ENCODE results near the gene WASF2.

The WASF2 gene

GRCh38 chr1:27381969-27382762 lies 107.8 kb downstream of the WASF2 start:
- TF ChIP-seq, protein P1, sequence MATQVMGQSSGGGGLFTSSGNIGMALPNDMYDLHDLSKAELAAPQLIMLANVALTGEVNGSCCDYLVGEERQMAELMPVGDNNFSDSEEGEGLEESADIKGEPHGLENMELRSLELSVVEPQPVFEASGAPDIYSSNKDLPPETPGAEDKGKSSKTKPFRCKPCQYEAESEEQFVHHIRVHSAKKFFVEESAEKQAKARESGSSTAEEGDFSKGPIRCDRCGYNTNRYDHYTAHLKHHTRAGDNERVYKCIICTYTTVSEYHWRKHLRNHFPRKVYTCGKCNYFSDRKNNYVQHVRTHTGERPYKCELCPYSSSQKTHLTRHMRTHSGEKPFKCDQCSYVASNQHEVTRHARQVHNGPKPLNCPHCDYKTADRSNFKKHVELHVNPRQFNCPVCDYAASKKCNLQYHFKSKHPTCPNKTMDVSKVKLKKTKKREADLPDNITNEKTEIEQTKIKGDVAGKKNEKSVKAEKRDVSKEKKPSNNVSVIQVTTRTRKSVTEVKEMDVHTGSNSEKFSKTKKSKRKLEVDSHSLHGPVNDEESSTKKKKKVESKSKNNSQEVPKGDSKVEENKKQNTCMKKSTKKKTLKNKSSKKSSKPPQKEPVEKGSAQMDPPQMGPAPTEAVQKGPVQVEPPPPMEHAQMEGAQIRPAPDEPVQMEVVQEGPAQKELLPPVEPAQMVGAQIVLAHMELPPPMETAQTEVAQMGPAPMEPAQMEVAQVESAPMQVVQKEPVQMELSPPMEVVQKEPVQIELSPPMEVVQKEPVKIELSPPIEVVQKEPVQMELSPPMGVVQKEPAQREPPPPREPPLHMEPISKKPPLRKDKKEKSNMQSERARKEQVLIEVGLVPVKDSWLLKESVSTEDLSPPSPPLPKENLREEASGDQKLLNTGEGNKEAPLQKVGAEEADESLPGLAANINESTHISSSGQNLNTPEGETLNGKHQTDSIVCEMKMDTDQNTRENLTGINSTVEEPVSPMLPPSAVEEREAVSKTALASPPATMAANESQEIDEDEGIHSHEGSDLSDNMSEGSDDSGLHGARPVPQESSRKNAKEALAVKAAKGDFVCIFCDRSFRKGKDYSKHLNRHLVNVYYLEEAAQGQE (IDR thresholded peaks at IDR 0.05; ENCODE audit: insufficient read depth in 1 of 2, low read depth in 2 of 2, low read length in 2 of 2): no peak
- TF ChIP-seq POLR2AphosphoS5 (IDR thresholded peaks at IDR 0.05; ENCODE audit: low read depth, low read length): no peak
- TF ChIP-seq FOXP2 (optimal IDR thresholded peaks at IDR 0.05; ENCODE audit: borderline replicate concordance, extremely low read depth, extremely low read length, insufficient read depth): no peak
- no peak for TF ChIP-seq TAF1 (IDR thresholded peaks at IDR 0.05; ENCODE audit: borderline replicate concordance, insufficient read depth, low read length)
- TF ChIP-seq SIN3A (IDR thresholded peaks at IDR 0.05; ENCODE audit: borderline replicate concordance, insufficient read depth, low read length): no peak

GRCh38 chr1:27380766-27381733 lies 108.9 kb downstream of the WASF2 start:
- TF ChIP-seq FOXP2 (optimal IDR thresholded peaks at IDR 0.05; ENCODE audit: borderline replicate concordance, extremely low read depth, extremely low read length, insufficient read depth): no peak
- TF ChIP-seq TAF1 (IDR thresholded peaks at IDR 0.05; ENCODE audit: borderline replicate concordance, insufficient read depth, low read length): no peak
- no peak for TF ChIP-seq POLR2AphosphoS5 (IDR thresholded peaks at IDR 0.05; ENCODE audit: low read depth, low read length)
- TF ChIP-seq, protein P1 (IDR thresholded peaks at IDR 0.05; ENCODE audit: insufficient read depth in 1 of 2, low read depth in 2 of 2, low read length in 2 of 2): no peak
- no peak for TF ChIP-seq SIN3A (IDR thresholded peaks at IDR 0.05; ENCODE audit: borderline replicate concordance, insufficient read depth, low read length)

DNA sequence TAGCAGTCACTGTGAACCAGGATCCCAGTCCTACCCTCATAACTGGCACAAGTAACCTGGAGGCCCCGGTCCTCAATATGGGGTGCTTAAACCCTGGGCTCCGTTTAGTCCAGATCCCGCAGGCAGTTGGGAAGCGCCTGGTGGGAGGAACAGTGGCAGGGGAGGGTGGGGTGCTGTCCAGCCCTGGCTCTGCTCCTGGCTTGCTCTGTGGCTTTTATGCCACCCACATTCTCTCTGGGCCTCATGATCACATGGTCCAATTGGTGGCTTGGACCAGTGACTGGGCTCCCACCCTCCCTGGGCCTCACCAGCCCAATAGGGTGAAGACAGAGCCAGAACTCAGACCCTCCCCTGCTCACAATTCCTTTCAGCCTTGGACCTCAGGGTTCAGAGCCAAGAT lies 109.7 kb downstream of the WASF2 start:
- TF ChIP-seq POLR2AphosphoS5 (IDR thresholded peaks at IDR 0.05; ENCODE audit: low read depth, low read length): no peak
- no peak for TF ChIP-seq FOXP2 (optimal IDR thresholded peaks at IDR 0.05; ENCODE audit: borderline replicate concordance, extremely low read depth, extremely low read length, insufficient read depth)
- TF ChIP-seq, protein P1 (IDR thresholded peaks at IDR 0.05; ENCODE audit: insufficient read depth in 1 of 2, low read depth in 2 of 2, low read length in 2 of 2): no peak
- no peak for TF ChIP-seq SIN3A (IDR thresholded peaks at IDR 0.05; ENCODE audit: borderline replicate concordance, insufficient read depth, low read length)
- no peak for TF ChIP-seq TAF1 (IDR thresholded peaks at IDR 0.05; ENCODE audit: borderline replicate concordance, insufficient read depth, low read length)

DNA sequence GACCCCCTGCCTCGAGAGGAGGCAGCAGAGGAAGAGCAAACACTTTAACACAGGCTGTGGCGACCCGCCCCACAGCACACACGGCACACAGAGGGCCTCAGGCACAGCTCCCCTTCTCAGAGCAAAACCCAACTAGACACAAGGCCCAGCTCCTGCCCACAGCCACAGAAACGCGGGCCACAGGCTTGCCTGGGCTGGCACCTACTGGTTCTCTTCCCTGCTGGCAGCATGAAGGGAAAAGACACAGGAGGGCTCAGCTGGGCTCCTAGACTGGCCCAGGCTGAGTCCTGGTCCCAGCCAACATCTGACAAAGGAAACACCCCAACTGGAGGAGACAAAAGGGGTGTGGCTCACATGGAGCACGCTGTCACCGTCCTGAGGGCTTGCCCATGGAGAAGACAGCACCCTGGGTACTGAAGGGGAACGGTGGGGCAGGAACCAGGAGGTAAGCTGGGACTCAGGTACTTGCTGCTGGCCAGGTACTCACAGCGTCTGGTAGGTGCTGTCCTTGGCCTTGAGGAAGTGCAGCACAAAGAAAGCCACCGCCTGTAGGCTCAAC lies 110.3 kb downstream of the WASF2 start:
- no peak for TF ChIP-seq POLR2AphosphoS5 (IDR thresholded peaks at IDR 0.05; ENCODE audit: low read depth, low read length)
- TF ChIP-seq, protein P1 (IDR thresholded peaks at IDR 0.05; ENCODE audit: insufficient read depth in 1 of 2, low read depth in 2 of 2, low read length in 2 of 2): no peak

Data from PFSK-1 (cell line).